ENCODE results near the gene SLC46A1. TPM values are rescaled to one million over a fixed set of nuclear protein-coding genes. Genes with fewer than 3 reads are reported as not detected.

Gene SLC46A1
- total RNA-seq, 2 experiments from 2014 or later = 2.3 to 2.9 TPM

- H3K4me3 Mint-ChIP-seq = no peak within 1 kb of the TSS
- peaks cover 11% of the 10 kb centered on the region for H3K36me3 Mint-ChIP-seq
- no peaks in the 10 kb centered on the region for H3K9me3 Mint-ChIP-seq
- H3K27ac Mint-ChIP-seq = no peak within 1 kb of the TSS
- POLR2A ChIA-PET = interaction anchor here (0.5 kb wide), 1 partner anchor 408 kb away, joined by 3 read pairs; no protein-coding TSS in a partner anchor
- H3K27me3 Mint-ChIP-seq = no peaks in the 10 kb centered on the region
- no peaks in the 10 kb centered on the region for H3K4me1 Mint-ChIP-seq (ENCODE audit: low read depth)
- intact Hi-C loops (cut with micrococcal nuclease) = no loop called here
- DNase-seq = no peak
- CTCF ChIA-PET = no interaction called here
These were observed 41.2 kb downstream of the SLC46A1 start, which contains the start of gene SEBOX for GRCh38 chr17:28364665-28365363. Gene SEBOX, minus strand, starts transcription at chr17:28365199. Its CDS starts 48 bp downstream, at chr17:28365151.

GRCh38 chr17:28363776-28364650, 42.0 kb downstream of the SLC46A1 start:
- no peak for DNase-seq
- Mint-ChIP-seq H3K27me3 (no peaks in the 10 kb centered on the region), H3K9me3 (no peaks in the 10 kb centered on the region), H3K4me1 (ENCODE audit: low read depth) (no peaks in the 10 kb centered on the region), H3K36me3 (peaks cover 14% of the 10 kb centered on the region), H3K4me3 (no peak overlapping the region), H3K27ac (no peak overlapping the region)
- ChIA-PET POLR2A (interaction anchor here (0.5 kb wide), 1 partner anchor 409 kb away, joined by 3 read pairs; no protein-coding TSS in a partner anchor), CTCF (no interaction called here)
- intact Hi-C loops (cut with micrococcal nuclease) = no loop called here

- Mint-ChIP-seq H3K4me1 (ENCODE audit: low read depth) (peaks cover 4% of the 10 kb centered on the region), H3K27ac (no peak overlapping the region), H3K4me3 (no peak overlapping the region), H3K36me3 (peaks cover 14% of the 10 kb centered on the region), H3K9me3 (no peaks in the 10 kb centered on the region), H3K27me3 (no peaks in the 10 kb centered on the region)
- intact Hi-C loops (cut with micrococcal nuclease) = no loop called here
- DNase-seq = no peak
- POLR2A ChIA-PET = no interaction called here
- CTCF ChIA-PET = no interaction called here
These were observed 42.8 kb downstream of the SLC46A1 start for GRCh38 chr17:28363186-28363585.

- intact Hi-C loops (cut with micrococcal nuclease) = loop anchor here (1.0 to 10.0 kb wide), 3 partner anchors 13 to 187 kb away; partner anchors contain the start of genes IFT20, SARM1 and TNFAIP1
- DNase-seq = no peak
- Mint-ChIP-seq H3K9me3 (no peaks in the 10 kb centered on the region), H3K27me3 (no peaks in the 10 kb centered on the region), H3K36me3 (peaks cover 28% of the 10 kb centered on the region), H3K4me3 (peak overlapping the region; percentile 95), H3K4me1 (ENCODE audit: low read depth) (peaks cover 28% of the 10 kb centered on the region), H3K27ac (peak overlapping the region; percentile 79)
- ChIA-PET POLR2A (interaction anchor here (0.6 to 3.9 kb wide), 7 partner anchors 10 to 286 kb away, joined by 3 to 40 read pairs (median 8); partner anchors contain the start of genes IFT20, SARM1, TMEM97 and TNFAIP1), CTCF (interaction anchor here (1.4 to 2.2 kb wide), 3 partner anchors 22 to 106 kb away, joined by 3 to 9 read pairs (median 5); partner anchors contain the start of genes IFT20 and TNFAIP1)
These were observed 48.2 kb downstream of the SLC46A1 start for GRCh38 chr17:28357901-28358197.

GRCh38 chr17:28357061-28357900, 48.7 kb downstream of the SLC46A1 start, which contains the start of gene POLDIP2:
Gene POLDIP2, minus strand, starts transcription at chr17:28357527. Its CDS starts 79 bp downstream, at chr17:28357448.
- peak; percentile 98 for DNase-seq
- H3K4me3 Mint-ChIP-seq = peak within 1 kb of the TSS; percentile 95
- peak within 1 kb of the TSS; percentile 79 for H3K27ac Mint-ChIP-seq
- H3K4me1 Mint-ChIP-seq (ENCODE audit: low read depth) = peaks cover 28% of the 10 kb centered on the region
- H3K36me3 Mint-ChIP-seq = peaks cover 28% of the 10 kb centered on the region
- ChIA-PET CTCF (interaction anchor here (0.6 to 2.2 kb wide), 5 partner anchors 22 to 106 kb away, joined by 3 to 9 read pairs (median 5); partner anchors contain the start of genes IFT20 and TNFAIP1), POLR2A (interaction anchor here (0.6 to 3.9 kb wide), 9 partner anchors 10 to 286 kb away, joined by 3 to 40 read pairs (median 4); partner anchors contain the start of genes IFT20, SARM1, TMEM97 and TNFAIP1)
- intact Hi-C loops (cut with micrococcal nuclease) = loop anchor here (1.0 to 10.0 kb wide), 3 partner anchors 14 to 188 kb away; partner anchors contain the start of genes IFT20, SARM1 and TNFAIP1
- H3K27me3 Mint-ChIP-seq = no peaks in the 10 kb centered on the region
- H3K9me3 Mint-ChIP-seq = no peaks in the 10 kb centered on the region

- Mint-ChIP-seq H3K36me3 (peaks cover 47% of the 10 kb centered on the region), H3K4me3 (no peak overlapping the region), H3K27me3 (no peaks in the 10 kb centered on the region), H3K27ac (no peak overlapping the region), H3K9me3 (no peaks in the 10 kb centered on the region), H3K4me1 (ENCODE audit: low read depth) (peaks cover 4% of the 10 kb centered on the region)
- CTCF ChIA-PET = no interaction called here
- DNase-seq = no peak
- intact Hi-C loops (cut with micrococcal nuclease) = loop anchor here (10.0 kb wide), 1 partner anchor 195 kb away; no protein-coding TSS in a partner anchor
- POLR2A ChIA-PET = interaction anchor here (0.6 kb wide), 1 partner anchor 83 kb away, joined by 3 read pairs; no protein-coding TSS in a partner anchor
These were observed 55.7 kb downstream of the SLC46A1 start for GRCh38 chr17:28350271-28350670.

- ChIA-PET POLR2A (interaction anchor here (1.8 kb wide), 1 partner anchor 14 kb away, joined by 9 read pairs; the partner anchor contains the start of genes IFT20 and TNFAIP1), CTCF (no interaction called here)
- Mint-ChIP-seq H3K4me3 (no peak overlapping the region), H3K4me1 (ENCODE audit: low read depth) (no peaks in the 10 kb centered on the region), H3K9me3 (no peaks in the 10 kb centered on the region), H3K27me3 (no peaks in the 10 kb centered on the region), H3K27ac (no peak overlapping the region), H3K36me3 (peaks cover 42% of the 10 kb centered on the region)
- no peak for DNase-seq
- intact Hi-C loops (cut with micrococcal nuclease) = no loop called here
These were observed 57.0 kb downstream of the SLC46A1 start for GRCh38 chr17:28348979-28349378.

GRCh38 chr17:28347261-28347891, 58.6 kb downstream of the SLC46A1 start:
- Mint-ChIP-seq H3K27me3 (no peaks in the 10 kb centered on the region), H3K36me3 (peaks cover 40% of the 10 kb centered on the region), H3K9me3 (no peaks in the 10 kb centered on the region), H3K27ac (no peak overlapping the region), H3K4me1 (ENCODE audit: low read depth) (no peaks in the 10 kb centered on the region), H3K4me3 (no peak overlapping the region)
- intact Hi-C loops (cut with micrococcal nuclease) = no loop called here
- no peak for DNase-seq
- CTCF ChIA-PET = interaction anchor here (1.3 to 1.7 kb wide), 2 partner anchors 10 to 11 kb away, joined by 3 to 5 read pairs; partner anchors contain the start of gene TNFAIP1
- POLR2A ChIA-PET = interaction anchor here (1.8 to 2.3 kb wide), 2 partner anchors 10 to 12 kb away, joined by 9 to 14 read pairs; partner anchors contain the start of genes IFT20, POLDIP2 and TNFAIP1

GRCh38 chr17:28346746-28347246, 59.2 kb downstream of the SLC46A1 start:
- ChIA-PET POLR2A (interaction anchor here (1.3 to 2.3 kb wide), 3 partner anchors 10 to 11 kb away, joined by 4 to 14 read pairs (median 9); partner anchors contain the start of genes IFT20, POLDIP2 and TNFAIP1), CTCF (interaction anchor here (1.3 to 1.7 kb wide), 2 partner anchors 9 to 11 kb away, joined by 3 to 5 read pairs; partner anchors contain the start of gene TNFAIP1)
- Mint-ChIP-seq H3K27ac (no peak overlapping the region), H3K36me3 (peaks cover 42% of the 10 kb centered on the region), H3K4me3 (no peak overlapping the region), H3K4me1 (ENCODE audit: low read depth) (no peaks in the 10 kb centered on the region), H3K27me3 (no peaks in the 10 kb centered on the region), H3K9me3 (no peaks in the 10 kb centered on the region)
- intact Hi-C loops (cut with micrococcal nuclease) = no loop called here
- no peak for DNase-seq

- no peaks in the 10 kb centered on the region for H3K27me3 Mint-ChIP-seq
- POLR2A ChIA-PET = interaction anchor here (1.3 kb wide), 1 partner anchor 11 kb away, joined by 4 read pairs; the partner anchor contains the start of genes IFT20 and TNFAIP1
These were observed 59.8 kb downstream of the SLC46A1 start for GRCh38 chr17:28346199-28346580.

More at GRCh38 chr17:28346199-28346580, 59.8 kb downstream of the SLC46A1 start:
- H3K27ac Mint-ChIP-seq = peak overlapping the region; percentile 23
- no peak for DNase-seq
- CTCF ChIA-PET = interaction anchor here (1.3 to 1.7 kb wide), 2 partner anchors 8 to 10 kb away, joined by 3 to 5 read pairs; partner anchors contain the start of gene TNFAIP1
- no peaks in the 10 kb centered on the region for H3K4me1 Mint-ChIP-seq (ENCODE audit: low read depth)
- H3K4me3 Mint-ChIP-seq = no peak overlapping the region
- peaks cover 40% of the 10 kb centered on the region for H3K36me3 Mint-ChIP-seq
- H3K9me3 Mint-ChIP-seq = no peaks in the 10 kb centered on the region
- intact Hi-C loops (cut with micrococcal nuclease) = no loop called here

All from activated CD4-positive, alpha-beta memory T cell treated with anti-CD3 and anti-CD28 coated beads for 36 hours (primary cell).